ENCODE results near the gene GOLGA6L7.

DNA sequence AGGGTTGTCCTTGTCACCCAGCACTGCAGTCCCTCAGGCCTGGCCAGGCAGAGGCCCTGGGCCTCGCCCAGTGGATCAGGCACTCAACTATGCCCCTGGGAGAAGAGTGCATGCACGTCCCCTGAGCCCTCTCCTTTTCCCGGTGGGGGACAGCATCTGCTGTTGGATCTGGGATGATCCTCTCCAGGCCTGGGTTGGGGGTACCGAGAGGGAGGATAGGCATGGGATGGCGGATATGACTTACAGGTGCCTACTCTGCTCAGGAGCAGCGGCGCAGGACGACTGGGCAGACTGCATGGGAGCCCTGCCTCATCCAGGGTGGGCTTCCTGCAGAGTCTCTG is 28.4 kb upstream of the GOLGA6L7 start:
- TF ChIP-seq POLR2A (IDR thresholded peaks at IDR 0.05) = no peak
- TF ChIP-seq, protein P1, sequence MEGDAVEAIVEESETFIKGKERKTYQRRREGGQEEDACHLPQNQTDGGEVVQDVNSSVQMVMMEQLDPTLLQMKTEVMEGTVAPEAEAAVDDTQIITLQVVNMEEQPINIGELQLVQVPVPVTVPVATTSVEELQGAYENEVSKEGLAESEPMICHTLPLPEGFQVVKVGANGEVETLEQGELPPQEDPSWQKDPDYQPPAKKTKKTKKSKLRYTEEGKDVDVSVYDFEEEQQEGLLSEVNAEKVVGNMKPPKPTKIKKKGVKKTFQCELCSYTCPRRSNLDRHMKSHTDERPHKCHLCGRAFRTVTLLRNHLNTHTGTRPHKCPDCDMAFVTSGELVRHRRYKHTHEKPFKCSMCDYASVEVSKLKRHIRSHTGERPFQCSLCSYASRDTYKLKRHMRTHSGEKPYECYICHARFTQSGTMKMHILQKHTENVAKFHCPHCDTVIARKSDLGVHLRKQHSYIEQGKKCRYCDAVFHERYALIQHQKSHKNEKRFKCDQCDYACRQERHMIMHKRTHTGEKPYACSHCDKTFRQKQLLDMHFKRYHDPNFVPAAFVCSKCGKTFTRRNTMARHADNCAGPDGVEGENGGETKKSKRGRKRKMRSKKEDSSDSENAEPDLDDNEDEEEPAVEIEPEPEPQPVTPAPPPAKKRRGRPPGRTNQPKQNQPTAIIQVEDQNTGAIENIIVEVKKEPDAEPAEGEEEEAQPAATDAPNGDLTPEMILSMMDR (IDR thresholded peaks at IDR 0.05) = no peak

Data from testis (tissue), 2 donors.